Transverse colon (tissue), 3 donors: Measurements from ENCODE around the gene ADIRF.

ENCODE experiments used
- CTCF ChIP-seq, 5 experiments: fragments of 200-600 bp in 3 of 5; fragments of 450-650 bp in 2 of 5; sonication (generic) in 3 of 5; IDR thresholded peaks; 1 replicate in 2 of 5; 2 replicates in 3 of 5; pipeline ENCODE4 v1.5.1; 2016 to 2017; ENCODE audit warnings: antibody characterized with exemption in 5 of 5, inconsistent platforms in 3 of 5, mild to moderate bottlenecking in 2 of 5, moderate library complexity in 1 of 5
- EP300 ChIP-seq: sonication (generic); formaldehyde crosslinking; IDR thresholded peaks from one replicate; pipeline ENCODE4 v1.6.1; 2017; ENCODE audit warnings: antibody characterized with exemption, low read depth
- POLR2A ChIP-seq: fragments of 450-650 bp; IDR thresholded peaks from one replicate; pipeline ENCODE4 v1.6.1; 2016; ENCODE audit warnings: antibody characterized with exemption, mild to moderate bottlenecking, moderate library complexity

DNA sequence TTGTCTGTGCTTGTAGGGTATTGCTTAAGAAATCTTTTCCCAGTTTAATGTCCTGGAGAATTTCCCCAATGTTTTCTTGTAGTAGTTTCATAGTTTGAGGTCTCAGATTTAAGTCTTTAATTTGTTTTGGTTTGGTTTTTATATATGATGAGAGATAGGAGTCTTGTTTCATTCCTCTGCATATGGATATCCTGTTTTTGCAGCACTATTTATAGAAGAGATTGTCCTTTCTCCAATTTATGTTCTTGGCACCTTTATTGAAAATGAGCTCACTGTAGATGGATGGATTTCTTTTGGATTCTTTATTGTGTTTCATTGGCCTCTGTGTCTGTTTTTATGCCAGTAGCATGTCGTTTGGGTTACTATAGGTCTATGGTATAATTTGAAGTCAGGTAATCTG lies 20.2 kb downstream of the ADIRF start:
- TF ChIP-seq EP300 (no peak), CTCF (IDR thresholded peaks at IDR 0.05) (no peak), POLR2A (no peak)
